IMR-90 (cell line): ENCODE data around the gene RPL21. TPM values are rescaled to one million over a fixed set of nuclear protein-coding genes. Genes with fewer than 3 reads are reported as not detected.

Experiments
- ATAC-seq: fragments of 200-7000 bp; cut with Tn5 transposase; 2 replicates; pipeline ENCODE4 v1.9.1; 2020; ENCODE audit warnings: low read depth, mild to moderate bottlenecking, moderate library complexity
- BruUV-seq: library from RNA; stranded (reverse); fragments of 400-500 nt; replicated peaks from 2 replicates; lab custom pipeline; 2021; lab: Mats Ljungman, UMichigan
- CTCF ChIA-PET: fragments of 300-600 bp; formaldehyde crosslinking; extraction: SDS; loops from one replicate; lab custom pipeline; 2021; ENCODE audit warnings: antibody characterized with exemption; lab: Yijun Ruan, JAX
- POLR2A ChIA-PET: fragments of 300-600 bp; sonication (Branson Sonifier 250); formaldehyde crosslinking; loops from one replicate; lab custom pipeline; 2022; ENCODE audit warnings: antibody characterized with exemption; ENCODE audit not compliant: unreplicated experiment; lab: Charles Lee
- DNase-seq: peaks from one replicate; pipeline ENCODE4 v3.0.0; 2013
- H2AFZ ChIP-seq: replicated peaks from 2 replicates; pipeline ENCODE3; 2013; ENCODE audit warnings: low read length, mild to moderate bottlenecking; ENCODE audit not compliant: poor library complexity
- H2AK5ac ChIP-seq: 2 replicates; pipeline ENCODE4 v1.6.1; 2013; ENCODE audit warnings: low read depth, low read length, inconsistent platforms
- H2AK9ac ChIP-seq: replicated peaks from 2 replicates; pipeline ENCODE3; 2013; ENCODE audit warnings: mild to moderate bottlenecking, low read depth, low read length, moderate library complexity; ENCODE audit not compliant: poor library complexity
- H2BK120ac ChIP-seq: 2 replicates; pipeline ENCODE4 v1.6.1; 2013; ENCODE audit warnings: low read depth, low read length, inconsistent platforms
- H2BK15ac ChIP-seq: 3 replicates; pipeline ENCODE4 v1.6.1; 2013; ENCODE audit warnings: low read depth, low read length, inconsistent platforms
- H2BK20ac ChIP-seq: 2 replicates; pipeline ENCODE4 v1.6.1; 2013; ENCODE audit warnings: low read depth, mild to moderate bottlenecking, inconsistent platforms, low read length, moderate library complexity
- H2BK5ac ChIP-seq: 2 replicates; pipeline ENCODE4 v1.6.1; 2013; ENCODE audit warnings: mild to moderate bottlenecking, low read depth, low read length, inconsistent platforms; ENCODE audit not compliant: poor library complexity, severe bottlenecking
- H3K14ac ChIP-seq: replicated peaks from 2 replicates; pipeline ENCODE4 v1.6.1; 2013; ENCODE audit warnings: low read depth, low read length, inconsistent platforms
- H3K18ac ChIP-seq: 2 replicates; pipeline ENCODE4 v1.6.1; 2013; ENCODE audit warnings: low read depth, low read length, control low read depth
- H3K23ac ChIP-seq: 2 replicates; pipeline ENCODE4 v1.6.1; 2013; ENCODE audit warnings: low read depth, low read length, inconsistent platforms
- H3K27ac ChIP-seq: 2 replicates; pipeline ENCODE4 v1.5.1; 2013; ENCODE audit warnings: mild to moderate bottlenecking, control low read depth, low read length; ENCODE audit not compliant: insufficient read depth
- H3K27me3 ChIP-seq: 2 replicates; pipeline ENCODE4 v1.6.1; 2013; ENCODE audit warnings: low read length; ENCODE audit not compliant: control insufficient read depth, insufficient read depth
- H3K36me3 ChIP-seq: 2 replicates; pipeline ENCODE4 v1.6.1; 2013; ENCODE audit warnings: low read length, mixed read lengths; ENCODE audit not compliant: control insufficient read depth, insufficient read depth
- H3K4ac ChIP-seq: 2 replicates; pipeline ENCODE4 v1.6.1; 2013; ENCODE audit warnings: low read depth, low read length, inconsistent platforms
- H3K4me1 ChIP-seq: 2 replicates; pipeline ENCODE4 v1.6.1; 2013; ENCODE audit warnings: low read length, mixed read lengths; ENCODE audit not compliant: control insufficient read depth, insufficient read depth
- H3K4me2 ChIP-seq: 2 replicates; pipeline ENCODE4 v1.6.1; 2013; ENCODE audit warnings: low read depth, mild to moderate bottlenecking, control low read depth, low read length, moderate library complexity
- H3K4me3 ChIP-seq: 2 replicates; pipeline ENCODE4 v1.5.1; 2013; ENCODE audit warnings: low read depth, mild to moderate bottlenecking, control low read depth, low read length, moderate library complexity; ENCODE audit not compliant: insufficient read depth
- H3K56ac ChIP-seq: 2 replicates; pipeline ENCODE4 v1.6.1; 2013; ENCODE audit warnings: low read length, inconsistent platforms; ENCODE audit not compliant: insufficient read depth; ENCODE audit errors: extremely low read depth
- H3K79me1 ChIP-seq, 2 experiments: 2 replicates each; pipeline ENCODE4 v1.6.1; 2013; ENCODE audit warnings: low read length in 2 of 2, inconsistent platforms in 1 of 2, low read depth in 1 of 2
- H3K9ac ChIP-seq: 2 replicates; pipeline ENCODE4 v1.6.1; 2013; ENCODE audit warnings: low read depth, low read length, control low read depth
- H3K9me1 ChIP-seq: 2 replicates; pipeline ENCODE4 v1.6.1; 2013; ENCODE audit warnings: low read length, inconsistent platforms; ENCODE audit not compliant: insufficient read depth
- H3K9me3 ChIP-seq: 2 replicates; pipeline ENCODE4 v1.6.1; 2013; ENCODE audit warnings: low read length; ENCODE audit not compliant: control insufficient read depth, insufficient read depth
- H4K20me1 ChIP-seq: 2 replicates; pipeline ENCODE4 v1.6.1; 2013; ENCODE audit warnings: low read length, inconsistent platforms; ENCODE audit not compliant: insufficient read depth
- H4K5ac ChIP-seq: 2 replicates; pipeline ENCODE4 v1.6.1; 2013; ENCODE audit warnings: mild to moderate bottlenecking, low read depth, low read length, control low read depth
- H4K8ac ChIP-seq, 2 experiments: 2 replicates each; pipeline ENCODE4 v1.6.1; 2013; ENCODE audit warnings: low read depth in 2 of 2, low read length in 2 of 2, control low read depth in 1 of 2, inconsistent platforms in 1 of 2
- H4K91ac ChIP-seq: 2 replicates; pipeline ENCODE4 v1.6.1; 2013; ENCODE audit warnings: low read depth, low read length, inconsistent platforms; ENCODE audit not compliant: insufficient read depth
- BHLHE40 ChIP-seq: fragments of 150-350 bp; IDR thresholded peaks from 2 replicates; pipeline ENCODE4 v1.6.1; 2016; ENCODE audit warnings: mild to moderate bottlenecking, low read depth, low read length
- FOS ChIP-seq: fragments of 150-350 bp; IDR thresholded peaks from 2 replicates; pipeline ENCODE4 v1.6.1; 2016; ENCODE audit warnings: low read depth, low read length
- MAZ ChIP-seq: IDR thresholded peaks from 2 replicates; pipeline ENCODE4 v1.6.1; 2012; ENCODE audit warnings: low read depth, mild to moderate bottlenecking, low read length, improper control_type of control experiment, moderate library complexity, borderline replicate concordance
- RAD21 ChIP-seq: IDR thresholded peaks from 2 replicates; pipeline ENCODE4 v1.6.1; 2012; ENCODE audit warnings: low read length, improper control_type of control experiment
- RFX5 ChIP-seq: IDR thresholded peaks from 2 replicates; pipeline ENCODE4 v1.8.0; 2012; ENCODE audit warnings: low read depth, mild to moderate bottlenecking, low read length, moderate library complexity
- SMC3 ChIP-seq: fragments of 150-350 bp; IDR thresholded peaks from 2 replicates; pipeline ENCODE4 v1.6.1; 2016; ENCODE audit warnings: low read depth, mild to moderate bottlenecking, antibody characterized with exemption, low read length, moderate library complexity
- USF2 ChIP-seq: fragments of 150-350 bp; IDR thresholded peaks from 2 replicates; pipeline ENCODE4 v1.6.1; 2017; ENCODE audit warnings: mild to moderate bottlenecking, antibody characterized with exemption, low read length, low read depth
- WGBS, 2 experiments: methylation state at CpG; one replicate each; pipeline versions ENCODE4 v1.1.5 to v1.1.7; 2013; ENCODE audit warnings: missing lambda C conversion rate in 2 of 2; ENCODE audit not compliant: insufficient read length in 1 of 2; ENCODE audit errors: extremely low coverage in 2 of 2; 5-methylcytosine and 5-hydroxymethylcytosine counted together
- dilution Hi-C: fragments of 300-500 bp; cut with HindIII; formaldehyde crosslinking; loops from one replicate; pipeline ENCODE4 v1.14.3; 2018; ENCODE audit warnings: low sequenced_read_pairs; ENCODE audit not compliant: unreplicated experiment
- in situ Hi-C: fragments of 300-500 bp; cut with MboI; formaldehyde crosslinking; loops from 3 replicates; pipeline ENCODE4 v1.14.3; 2019; ENCODE audit warnings: low sequenced_read_pairs, inconsistent platforms, mixed read lengths
- intact Hi-C: fragments of 100-400 bp; cut with micrococcal nuclease; formaldehyde crosslinking; loops from 2 replicates; pipeline ENCODE4 v1.10.0; 2022
- polyA plus RNA-seq, 3 experiments: library from polyadenylated mRNA; depleted of rRNA; stranded (reverse); fragments of >200 nt; gene quantifications; 2 replicates each; pipeline ENCODE4 v1.2.3, GENCODE V29; 2012; ENCODE audit warnings: low replicate concordance in 1 of 3
- total RNA-seq: library from RNA; depleted of rRNA; stranded (reverse); fragments of >200 nt; gene quantifications from 2 replicates; pipeline ENCODE4 v1.2.3, GENCODE V29; 2012

RPL21 gene
- total and polyA plus RNA-seq, 2 of the 4 experiments (the other 2 are of a cell fraction) = 912 to 1,160 TPM

DNA sequence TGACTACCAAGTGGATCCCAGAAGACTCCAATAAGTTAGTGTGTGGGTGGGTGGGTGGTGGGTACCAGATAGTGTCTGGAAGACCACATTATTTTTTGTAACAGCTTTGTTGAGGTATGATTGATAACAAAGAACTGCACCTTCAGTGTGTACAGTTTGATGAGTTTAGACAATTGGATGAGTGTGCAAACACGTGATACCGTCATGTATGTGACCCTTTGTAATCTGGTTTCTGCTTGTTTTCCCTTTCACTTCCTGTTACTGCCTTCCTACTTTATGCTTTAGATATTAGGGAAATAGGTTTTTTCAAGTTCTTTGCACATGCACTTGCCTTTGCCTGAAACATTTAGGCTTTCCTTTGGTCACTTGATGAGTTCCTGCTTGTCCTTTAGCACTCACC lies 8.5 kb downstream of the RPL21 start:
- Histone ChIP-seq H3K4me2 (no peak overlapping the region), H3K4ac (no peak overlapping the region), H2BK5ac (no peak overlapping the region), H2BK120ac (no peak overlapping the region), H3K23ac (no peak overlapping the region), H3K9me1 (peaks cover 11% of the 10 kb centered on the region; the same call in 1 of the 2 replicates), H4K20me1 (peaks cover 36% of the 10 kb centered on the region; the same call in 1 of the 2 replicates), H3K9me3 (no peaks in the 10 kb centered on the region), H3K4me1 (0 out of 2 replicates have a peak, but pooled peaks cover 2% of the 10 kb centered on the region), H4K91ac (no peak overlapping the region), H2BK15ac (no peak overlapping the region), H2AK5ac (no peak overlapping the region), H2BK20ac (no peak overlapping the region), H3K14ac (no peak overlapping the region), H2AK9ac (no peak overlapping the region), H3K36me3 (peaks cover 34% of the 10 kb centered on the region), H3K4me3 (no peak overlapping the region), H3K18ac (no peak overlapping the region), H2AFZ (no peak overlapping the region), H4K5ac (no peak overlapping the region), H3K79me1 (peaks cover 15 to 51% of the 10 kb centered on the region in 2 experiments), H3K56ac (no peak overlapping the region), H3K27ac (no peak overlapping the region), H3K27me3 (no peaks in the 10 kb centered on the region), H4K8ac (no peak overlapping the region), H3K9ac (no peak overlapping the region)
- POLR2A ChIA-PET = no interaction called here
- intact Hi-C loops = no loop called here
- CTCF ChIA-PET = no interaction called here
- in situ Hi-C loops = no loop called here
- DNase-seq (no peak), ATAC-seq (no peak)
- TF ChIP-seq SMC3 (no peak), FOS (no peak), MAZ (no peak), USF2 (no peak), RFX5 (no peak), BHLHE40 (no peak), RAD21 (no peak)
- no CpG with 5 or more reads among the region's 2 CpGs for WGBS, 2 experiments
- dilution Hi-C loops = no loop called here
- no TSS peak for BruUV-seq
